ENCODE results near the gene FSD1.

FSD1 gene

GRCh38 chr19:4360641-4361151 is 56.3 kb downstream of the FSD1 start:
- no peak for ATAC-seq
- no peak for TF ChIP-seq ZFP3 (CRISPR knock-in tag; IDR thresholded peaks at IDR 0.05)
- TF ChIP-seq TOX (CRISPR knock-in tag; IDR thresholded peaks at IDR 0.05; ENCODE audit: borderline replicate concordance): no peak
- no peak for TF ChIP-seq SNAI2 (CRISPR knock-in tag; IDR thresholded peaks at IDR 0.05)
- TF ChIP-seq ESRRG (CRISPR knock-in tag; IDR thresholded peaks at IDR 0.05): no peak

- ATAC-seq: no peak
- TF ChIP-seq CSDC2 (CRISPR knock-in tag; IDR thresholded peaks at IDR 0.05) (no peak), ZNF70 (CRISPR knock-in tag; IDR thresholded peaks at IDR 0.05) (no peak), ARNTL (CRISPR knock-in tag; IDR thresholded peaks at IDR 0.05; ENCODE audit: borderline replicate concordance, low read depth) (no peak), TOX (CRISPR knock-in tag; IDR thresholded peaks at IDR 0.05; ENCODE audit: borderline replicate concordance) (no peak), RARB (CRISPR knock-in tag; IDR thresholded peaks at IDR 0.05) (no peak), TCF4 (CRISPR knock-in tag; IDR thresholded peaks at IDR 0.05; ENCODE audit: borderline replicate concordance) (no peak), CREB5 (CRISPR knock-in tag; IDR thresholded peaks at IDR 0.05; ENCODE audit: low read depth) (no peak), ZC3H10 (CRISPR knock-in tag; IDR thresholded peaks at IDR 0.05) (no peak), ZFP30 (CRISPR knock-in tag; IDR thresholded peaks at IDR 0.05) (no peak), TSHZ2 (CRISPR knock-in tag; IDR thresholded peaks at IDR 0.05) (no peak), ISL1 (CRISPR knock-in tag; IDR thresholded peaks at IDR 0.05) (no peak), GLIS3 (CRISPR knock-in tag; IDR thresholded peaks at IDR 0.05) (no peak), PATZ1 (CRISPR knock-in tag; IDR thresholded peaks at IDR 0.05; ENCODE audit: borderline replicate concordance) (no peak), ZFP3 (CRISPR knock-in tag; IDR thresholded peaks at IDR 0.05) (no peak), SNAI2 (CRISPR knock-in tag; IDR thresholded peaks at IDR 0.05) (no peak), POU6F1 (CRISPR knock-in tag; IDR thresholded peaks at IDR 0.05; ENCODE audit: borderline replicate concordance, low read depth) (no peak), CSRNP3 (CRISPR knock-in tag; IDR thresholded peaks at IDR 0.05) (no peak)
These were observed 57.0 kb downstream of the FSD1 start for GRCh38 chr19:4361152-4362046.

- no peak for ATAC-seq
- no peak for TF ChIP-seq GLIS3 (CRISPR knock-in tag; IDR thresholded peaks at IDR 0.05)
These were observed 57.9 kb downstream of the FSD1 start for GRCh38 chr19:4362101-4362828.

All from SK-N-SH treated with all-trans-retinoic acid at 6 μM for 48 hours (cell line).